Endometrium (tissue), 2 donors: ENCODE data around the gene CIC.
A peak's percentile ranks its signal among the peaks of the same experiment; 100 is the strongest.
"Not testable (repeated sequence)": the region's sequence is repeated elsewhere in the genome, so short reads cannot be mapped to it uniquely, and the experiment has no call there.

Experiments
- FAIRE-seq: peaks from 2 replicates; lab custom pipeline; 2012; peaks lifted over from hg19 to GRCh38; lab: Jason Lieb, UNC
- donor health status: control.
- donor health status: control.

Gene CIC

GRCh38 chr19:42333975-42334696, 65.1 kb downstream of the CIC start:
- FAIRE-seq = no peak

GRCh38 chr19:42334697-42335373, 65.8 kb downstream of the CIC start:
- no peak for FAIRE-seq

GRCh38 chr19:42335374-42335936, 66.4 kb downstream of the CIC start:
- no peak for FAIRE-seq

- no peak for FAIRE-seq
Observed at GRCh38 chr19:42335971-42336370, 66.9 kb downstream of the CIC start.

GRCh38 chr19:42339126-42339860, 70.2 kb downstream of the CIC start:
- peak; percentile 8 for FAIRE-seq

GRCh38 chr19:42339922-42340321, 70.9 kb downstream of the CIC start:
- FAIRE-seq = not testable (repeated sequence)

- no peak for FAIRE-seq
Observed at GRCh38 chr19:42343344-42344110, 74.5 kb downstream of the CIC start.

GRCh38 chr19:42344336-42344893, 75.4 kb downstream of the CIC start:
- no peak for FAIRE-seq
